Heart right ventricle (tissue), 16 donors: Measurements from ENCODE around the gene CKS1B. TPM values are rescaled to one million over a fixed set of nuclear protein-coding genes. Genes with fewer than 3 reads are reported as not detected.
A peak's percentile ranks its signal among the peaks of the same experiment; 100 is the strongest.
"Not testable (repeated sequence)": the region's sequence is repeated elsewhere in the genome, so short reads cannot be mapped to it uniquely, and the experiment has no call there.

Source experiments
- ATAC-seq, 8 donors: fragments of 200-7000 bp; cut with Tn5 transposase; one replicate each; pipeline ENCODE4 v1.9.1; 2020; ENCODE audit warnings: mild to moderate bottlenecking in 8 of 8, moderate library complexity in 8 of 8, moderate number of reproducible peaks in 1 of 8
- DNase-seq, 2 donors: peaks; one replicate each; pipeline ENCODE4 v3.0.0-alpha.2; 2020
- H3K27ac ChIP-seq, 10 donors: fragments of 200-600 bp; sonication (generic) in 2 of 10; one replicate each; pipeline versions ENCODE4 v1.5.0 to v1.8.0; 2020 to 2022; ENCODE audit warnings: mild to moderate bottlenecking in 3 of 10
- H3K27me3 ChIP-seq, 7 donors: fragments of 200-600 bp; one replicate each; pipeline ENCODE4 v1.8.0; 2021 to 2022; ENCODE audit warnings: mild to moderate bottlenecking in 2 of 7
- H3K36me3 ChIP-seq, 9 donors: fragments of 200-600 bp; sonication (generic) in 1 of 9; one replicate each; pipeline versions ENCODE4 v1.5.0 to v1.8.0; 2020 to 2022; ENCODE audit warnings: mild to moderate bottlenecking in 2 of 9
- H3K4me1 ChIP-seq, 9 donors: fragments of 200-600 bp; sonication (generic) in 1 of 9; one replicate each; pipeline versions ENCODE4 v1.5.0 to v1.8.0; 2020 to 2022; ENCODE audit warnings: mild to moderate bottlenecking in 4 of 9
- H3K4me3 ChIP-seq, 10 donors: fragments of 200-600 bp; sonication (generic) in 2 of 10; one replicate each; pipeline versions ENCODE4 v1.5.0 to v1.8.0; 2020 to 2022; ENCODE audit warnings: mild to moderate bottlenecking in 7 of 10, moderate library complexity in 2 of 10
- H3K9me3 ChIP-seq, 11 donors: fragments of 200-600 bp in 10 of 11; sonication (generic) in 2 of 11; one replicate each; pipeline versions ENCODE4 v1.5.0 to v1.8.0; 2013 to 2022; ENCODE audit warnings: mild to moderate bottlenecking in 2 of 11, control low read depth in 1 of 11, moderate library complexity in 1 of 11
- WGBS, 2 donors: extraction: QIAGEN DNeasy Blood & Tissue Kit; methylation state at CpG; one replicate each; pipeline ENCODE4 v1.1.7; 2013; ENCODE audit warnings: inconsistent platforms in 1 of 2; 5-methylcytosine and 5-hydroxymethylcytosine counted together
- intact Hi-C, 10 donors: fragments of 100-400 bp; cut with DNase I; formaldehyde crosslinking; loops; one replicate each; pipeline versions ENCODE4 v1.11.1 to v1.14.2; 2022
- polyA plus RNA-seq, 2 donors: library from polyadenylated mRNA; stranded (reverse); fragments of 200-250 nt; gene quantifications; one replicate each; pipeline ENCODE4 v1.2.3, GENCODE V29; 2013
- total RNA-seq, 10 donors: library from RNA; stranded (reverse); fragmentation: NEBNext Ultra II Directional in 3 of 10; extraction: Animal tissue kit (Norgen Biotek cat#: 25700) in 3 of 10; gene quantifications; one replicate each; pipeline versions ENCODE4 v1.2.1 to v1.2.4, GENCODE V29; 2021 to 2023
- TF ChIP-seq, protein P1 (sequence below), 9 donors: fragments of 200-600 bp; sonication (generic) in 2 of 9; IDR thresholded peaks; one replicate each; pipeline versions ENCODE4 v1.5.0 to v1.8.0; 2021 to 2022; ENCODE audit warnings: antibody characterized with exemption in 9 of 9, mild to moderate bottlenecking in 5 of 9, moderate library complexity in 1 of 9
- donor health status: Arrhythmogenic right ventricular cardiomyopathy.
- donor health status: ischemic (EF 13 %, LVEDD 7.1; RV severe dilation, severe dysfunction).
- donor health status: healthy with polysubstance abuse.
- donor health status: DM: no; HTN: yes; CAD: no.
- donor health status: DM: no; HTN: no; CAD: no.
- donor health status: ischemic (EF 25% LVEDD 6.9; RV normal size, moderate dysfunction).
- donor health status: ischemic (EF 25% LVEDD 5.7; RV mildly dilated, moderate dysfunction).
- donor health status: healthy.
- donor health status: DM: yes; HTN: yes; CAD: no.
- donor health status: Ischemic cardiomyopathy.
- donor health status: ischemic (EF 35%, LVEDD 5.7; RV mildly dilated, moderate dysfunction).
- donor health status: nonischemic (EF 11% LVEDD 7.7; RV severe dilation, severe dysfunction).
- donor health status: DM: yes; HTN: yes; CAD: no.
- donor health status: PGD.
- donor health status: ischemic (EF 29% LVEDD 5.4; RV normal size, mild dysfunction).
- donor health status: nonischemic (EF 23%, LVEDD 6.1; RV moderate dilation, normal function).

The CKS1B gene
- total and polyA plus RNA-seq, 12 donors = 4.6 to 36.7 (median 17.5) TPM

DNA sequence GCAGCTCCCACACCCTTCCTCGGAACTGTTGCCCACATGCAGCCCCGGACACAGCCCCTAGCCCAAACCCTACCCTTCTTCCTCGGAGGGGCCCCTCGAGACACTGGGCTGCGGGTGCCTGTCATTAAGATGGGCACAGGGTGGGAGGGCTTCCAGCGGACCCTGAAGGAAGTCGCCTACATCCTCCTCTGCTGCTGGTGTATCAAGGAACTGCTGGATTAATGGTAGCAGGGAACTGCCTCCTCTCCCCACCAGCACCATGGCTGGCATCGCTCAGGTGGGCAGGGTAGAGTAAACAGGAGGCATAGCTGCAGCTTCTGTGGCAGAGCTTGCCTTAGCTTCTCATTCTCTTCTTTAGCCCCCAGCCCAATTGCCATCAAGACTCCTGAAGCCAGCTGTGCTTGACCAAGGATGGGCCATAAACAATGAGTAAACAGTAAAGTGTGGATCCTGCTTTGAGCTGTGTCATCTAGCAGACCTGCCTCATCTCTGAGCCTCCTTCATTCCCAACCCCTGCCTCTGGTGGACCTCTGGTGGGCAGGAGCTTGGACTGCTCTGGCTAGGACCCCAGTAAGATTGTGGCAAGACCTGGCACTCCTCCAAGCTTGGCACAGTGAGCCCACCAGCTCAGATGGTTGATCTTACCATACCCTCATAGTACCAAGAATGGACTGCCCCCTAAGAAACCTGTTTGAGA, 19.2 kb downstream of the CKS1B start, which contains the start of gene LENEP:
Gene LENEP, plus strand, starts transcription at position 15 of the 697 bp plus-strand sequence. Its CDS starts 22 bp downstream, at position 37.
- no peak within 1 kb of the TSS for H3K27ac ChIP-seq
- no peak for DNase-seq
- H3K4me3 ChIP-seq = no peak within 1 kb of the TSS
- H3K27me3 ChIP-seq = no peaks in the 10 kb centered on the region
- WGBS, 2 donors = 70 to 73% methylated on average over 8 of the region's 8 CpGs
- ATAC-seq = no peak
- intact Hi-C loops = no loop called here
- H3K9me3 ChIP-seq = no peaks in the 10 kb centered on the region
- H3K4me1 ChIP-seq = peaks cover 0 to 27% (median 1%) of the 10 kb centered on the region in 9 donors
- TF ChIP-seq, protein P1, sequence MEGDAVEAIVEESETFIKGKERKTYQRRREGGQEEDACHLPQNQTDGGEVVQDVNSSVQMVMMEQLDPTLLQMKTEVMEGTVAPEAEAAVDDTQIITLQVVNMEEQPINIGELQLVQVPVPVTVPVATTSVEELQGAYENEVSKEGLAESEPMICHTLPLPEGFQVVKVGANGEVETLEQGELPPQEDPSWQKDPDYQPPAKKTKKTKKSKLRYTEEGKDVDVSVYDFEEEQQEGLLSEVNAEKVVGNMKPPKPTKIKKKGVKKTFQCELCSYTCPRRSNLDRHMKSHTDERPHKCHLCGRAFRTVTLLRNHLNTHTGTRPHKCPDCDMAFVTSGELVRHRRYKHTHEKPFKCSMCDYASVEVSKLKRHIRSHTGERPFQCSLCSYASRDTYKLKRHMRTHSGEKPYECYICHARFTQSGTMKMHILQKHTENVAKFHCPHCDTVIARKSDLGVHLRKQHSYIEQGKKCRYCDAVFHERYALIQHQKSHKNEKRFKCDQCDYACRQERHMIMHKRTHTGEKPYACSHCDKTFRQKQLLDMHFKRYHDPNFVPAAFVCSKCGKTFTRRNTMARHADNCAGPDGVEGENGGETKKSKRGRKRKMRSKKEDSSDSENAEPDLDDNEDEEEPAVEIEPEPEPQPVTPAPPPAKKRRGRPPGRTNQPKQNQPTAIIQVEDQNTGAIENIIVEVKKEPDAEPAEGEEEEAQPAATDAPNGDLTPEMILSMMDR (IDR thresholded peaks at IDR 0.05) = no peak
- H3K36me3 ChIP-seq = peaks cover 0 to 40% (median 6%) of the 10 kb centered on the region in 9 donors

DNA sequence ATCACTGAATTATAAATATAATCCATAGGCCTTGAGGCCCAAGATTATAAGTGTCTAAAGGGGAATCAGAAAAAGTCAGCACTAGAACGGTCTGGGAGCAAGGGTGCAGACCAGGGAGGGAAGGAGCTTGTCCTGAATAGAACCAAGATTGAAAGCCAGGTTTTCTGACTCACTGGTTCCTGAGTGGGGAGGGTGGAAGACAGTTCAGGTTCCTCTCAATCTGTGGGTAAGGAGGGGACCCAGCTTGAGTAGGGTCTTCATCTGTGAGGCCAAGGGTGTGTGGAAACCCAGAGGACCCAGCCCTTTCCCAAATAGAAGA, 19.7 kb downstream of the CKS1B start:
- Histone ChIP-seq H3K27me3 (no peaks in the 10 kb centered on the region), H3K27ac (no peak overlapping the region), H3K4me1 (peaks cover 5 to 32% (median 7%) of the 10 kb centered on the region in 9 donors), H3K4me3 (no peak overlapping the region), H3K36me3 (peaks cover 0 to 35% (median 6%) of the 10 kb centered on the region in 9 donors), H3K9me3 (no peaks in the 10 kb centered on the region)
- intact Hi-C loops = no loop called here
- DNase-seq (no peak), ATAC-seq (no peak)
- TF ChIP-seq, protein P1 (IDR thresholded peaks at IDR 0.05) = no peak
- WGBS, 2 donors = 78 to 86% methylated on average over 1 of the region's 1 CpG

DNA sequence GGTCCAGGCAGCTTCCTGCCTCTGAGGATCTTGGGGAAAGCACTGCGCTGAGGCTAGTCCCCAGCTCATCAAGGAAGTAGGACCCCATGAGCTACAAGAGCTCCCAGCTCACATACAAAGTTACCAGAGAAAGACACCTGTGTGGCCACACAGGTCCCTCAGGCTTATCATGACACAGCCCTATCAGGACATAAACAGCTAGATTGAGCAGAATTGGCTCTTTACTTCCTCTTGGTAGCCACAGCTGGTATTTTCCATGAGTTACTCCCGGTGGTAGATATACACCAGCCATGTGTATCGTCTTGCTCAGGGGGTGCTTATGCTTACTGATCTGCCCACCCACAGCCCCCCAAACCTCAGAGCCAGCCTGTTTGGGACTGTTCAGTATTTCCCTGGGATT, 20.1 kb downstream of the CKS1B start:
- 71 to 73% methylated on average over 3 of the region's 3 CpGs for WGBS, 2 donors
- Histone ChIP-seq H3K9me3 (no peaks in the 10 kb centered on the region), H3K4me3 (no peak overlapping the region), H3K36me3 (peaks cover 0 to 31% (median 6%) of the 10 kb centered on the region in 9 donors), H3K4me1 (peaks cover 5 to 36% (median 10%) of the 10 kb centered on the region in 9 donors), H3K27me3 (no peaks in the 10 kb centered on the region), H3K27ac (no peak overlapping the region)
- ATAC-seq (no peak), DNase-seq (no peak)
- intact Hi-C loops = no loop called here
- TF ChIP-seq, protein P1 (IDR thresholded peaks at IDR 0.05) = no peak

DNA sequence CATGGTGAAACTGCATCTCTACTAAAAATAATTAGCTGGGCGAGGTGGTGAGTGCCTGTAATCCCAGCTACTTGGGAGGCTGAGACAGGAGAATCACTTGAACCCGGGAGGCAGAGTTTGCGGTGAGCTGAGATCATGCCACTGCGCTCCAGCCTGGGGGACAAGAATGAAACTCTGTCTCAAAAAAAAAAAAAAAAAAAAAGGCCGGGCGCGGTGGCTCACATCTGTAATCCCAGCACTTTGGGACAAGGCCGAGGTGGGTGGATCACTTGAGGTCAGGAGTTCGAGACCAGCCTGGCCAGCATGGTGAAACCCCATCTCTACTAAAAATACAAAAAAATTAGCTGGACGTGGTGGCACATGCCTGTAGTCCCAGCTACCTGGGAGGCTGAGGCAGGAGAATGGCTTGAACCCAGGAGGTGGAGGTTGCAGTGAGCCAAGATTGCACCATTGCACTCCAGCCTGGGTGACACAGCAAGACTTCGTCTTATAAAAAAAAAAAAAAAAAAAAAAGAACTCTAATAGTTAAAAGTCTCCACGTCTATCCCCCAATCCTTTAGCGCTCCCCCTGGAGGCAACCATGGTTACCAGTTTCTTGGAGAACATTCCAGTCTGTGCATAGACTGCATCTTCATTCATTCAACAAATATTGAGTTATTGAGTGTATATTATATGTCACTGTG, 21.0 kb downstream of the CKS1B start:
- not testable (repeated sequence) for ATAC-seq

More for the DNA sequence above, 21.0 kb downstream of the CKS1B start:
- H3K4me3 ChIP-seq, H3K27ac ChIP-seq, H3K9me3 ChIP-seq, H3K27me3 ChIP-seq: not testable (repeated sequence)
- intact Hi-C loops = loop anchor here in 6 of 10 donors (5.0 kb wide), 1 partner anchor 33 kb away; the partner anchor contains the start of gene PYGO2 (in 6 of the 6)
- peak in 1 of 2 donors; percentile 67 for DNase-seq
- TF ChIP-seq, protein P1 (IDR thresholded peaks at IDR 0.05) = peak in 8 of 9 donors; percentile 15 to 69 (median 52)
- peaks cover 0 to 22% (median 2%) of the 10 kb centered on the region in 9 donors for H3K36me3 ChIP-seq
- WGBS, 2 donors = 61 to 63% methylated on average over 12 to 13 of the region's 13 CpGs
- peaks cover 8 to 44% (median 18%) of the 10 kb centered on the region in 9 donors for H3K4me1 ChIP-seq
